H1 (cell line): ENCODE results near the gene BPIFB4. TPM values are rescaled to one million over a fixed set of nuclear protein-coding genes. Genes with fewer than 3 reads are reported as not detected.

Source experiments
- CTCF ChIA-PET: fragments of 300-600 bp; sonication (Branson Sonifier 250); formaldehyde crosslinking; loops from one replicate; lab custom pipeline; 2021; ENCODE audit not compliant: partially characterized antibody; lab: Charles Lee
- POLR2A ChIA-PET: fragments of 300-600 bp; sonication (Branson Sonifier 250); formaldehyde crosslinking; loops from one replicate; lab custom pipeline; 2021; ENCODE audit warnings: inconsistent platforms; ENCODE audit not compliant: partially characterized antibody; lab: Charles Lee
- DNase-seq, 2 experiments: peaks; one replicate each; pipeline versions ENCODE4 v3.0.0 to v3.0.0-alpha.2; 2010 to 2022; ENCODE audit warnings: low spot score in 2 of 2, low read depth in 1 of 2, mixed read lengths in 1 of 2
- FAIRE-seq: peaks from 2 replicates; lab custom pipeline; 2011; peaks lifted over from hg19 to GRCh38; lab: Jason Lieb, UNC
- H2AFZ ChIP-seq: 2 replicates; pipeline ENCODE4 v1.8.1; 2012; ENCODE audit warnings: low read length, inconsistent platforms
- H2AK5ac ChIP-seq: 2 replicates; pipeline ENCODE4 v1.6.1; 2013; ENCODE audit warnings: low read depth, low read length
- H2BK120ac ChIP-seq: replicated peaks from 2 replicates; pipeline ENCODE3; 2013; ENCODE audit warnings: low read depth, low read length, inconsistent platforms
- H2BK12ac ChIP-seq: 2 replicates; pipeline ENCODE4 v1.6.1; 2013; ENCODE audit warnings: low read depth, low read length
- H2BK15ac ChIP-seq: 2 replicates; pipeline ENCODE4 v1.6.1; 2013; ENCODE audit warnings: low read length
- H2BK20ac ChIP-seq: 2 replicates; pipeline ENCODE4 v1.6.1; 2013; ENCODE audit warnings: low read length
- H2BK5ac ChIP-seq: 2 replicates; pipeline ENCODE4 v1.6.1; 2013; ENCODE audit warnings: low read depth, low read length
- H3K14ac ChIP-seq: 2 replicates; pipeline ENCODE4 v1.6.1; 2013; ENCODE audit warnings: inconsistent platforms; ENCODE audit not compliant: insufficient read length
- H3K18ac ChIP-seq: 2 replicates; pipeline ENCODE4 v1.6.1; 2013; ENCODE audit warnings: low read length; ENCODE audit errors: extremely low read depth
- H3K23ac ChIP-seq: 2 replicates; pipeline ENCODE4 v1.6.1; 2013; ENCODE audit warnings: inconsistent platforms; ENCODE audit not compliant: insufficient read length
- H3K23me2 ChIP-seq: 2 replicates; pipeline ENCODE4 v1.6.1; 2013; ENCODE audit warnings: low read depth, low read length
- H3K27ac ChIP-seq: 2 replicates; pipeline ENCODE4 v1.6.1; 2011; ENCODE audit warnings: low read depth, low read length, inconsistent platforms
- H3K27me3 ChIP-seq, 4 experiments: replicated peaks in 1 of 4; 1 replicate in 1 of 4; 2 replicates in 3 of 4; pipeline versions ENCODE4 v1.6.1 to v1.8.1; 2011 to 2013; ENCODE audit warnings: low read length in 3 of 4, mild to moderate bottlenecking in 3 of 4, inconsistent platforms in 2 of 4, mixed read lengths in 2 of 4, moderate library complexity in 1 of 4; ENCODE audit not compliant: control insufficient read depth in 3 of 4, insufficient read depth in 3 of 4; ENCODE audit errors: extremely low read depth in 1 of 4
- H3K36me3 ChIP-seq, 4 experiments: 2 replicates each; pipeline versions ENCODE4 v1.6.1 to v1.8.1; 2011 to 2013; ENCODE audit warnings: mild to moderate bottlenecking in 4 of 4, low read length in 3 of 4, moderate library complexity in 2 of 4, control low read depth in 1 of 4, inconsistent platforms in 1 of 4; ENCODE audit not compliant: insufficient read depth in 4 of 4, control insufficient read depth in 2 of 4
- H3K4ac ChIP-seq: replicated peaks from 2 replicates; pipeline ENCODE3; 2013; ENCODE audit warnings: low read length, low read depth, mixed read lengths, inconsistent platforms; ENCODE audit not compliant: insufficient read length
- H3K4me1 ChIP-seq, 4 experiments: replicated peaks in 1 of 4; 1 replicate in 1 of 4; 2 replicates in 3 of 4; pipeline versions ENCODE4 v1.6.1 to v1.8.1; 2011 to 2013; ENCODE audit warnings: low read length in 3 of 4, inconsistent platforms in 2 of 4, mixed read lengths in 1 of 4; ENCODE audit not compliant: insufficient read depth in 4 of 4, control insufficient read depth in 3 of 4
- H3K4me2 ChIP-seq, 2 experiments: 2 replicates each; pipeline versions ENCODE4 v1.6.1 to v1.8.1; 2011 to 2013; ENCODE audit warnings: low read depth in 2 of 2, low read length in 2 of 2, control low read depth in 1 of 2, inconsistent platforms in 1 of 2, mild to moderate bottlenecking in 1 of 2; ENCODE audit not compliant: insufficient read depth in 1 of 2
- H3K4me3 ChIP-seq, 4 experiments: fragments of 200-600, 300-600 bp in 1 of 4; sonication (generic), shearing (Covaris generic), sonication (Bioruptor Twin) in 1 of 4; 2 replicates each; pipeline versions ENCODE4 v1.5.1 to v1.8.1; 2011 to 2016; ENCODE audit warnings: low read length in 4 of 4, low read depth in 3 of 4, control low read depth in 2 of 4, inconsistent platforms in 2 of 4, mild to moderate bottlenecking in 2 of 4, mixed read lengths in 1 of 4, moderate library complexity in 1 of 4; ENCODE audit not compliant: insufficient read depth in 2 of 4; ENCODE audit errors: extremely low read depth in 1 of 4
- H3K56ac ChIP-seq: replicated peaks from 2 replicates; pipeline ENCODE3; 2013; ENCODE audit warnings: low read depth, mild to moderate bottlenecking, mixed read lengths, low read length, inconsistent platforms; ENCODE audit not compliant: insufficient read length
- H3K79me1 ChIP-seq: 2 replicates; pipeline ENCODE4 v1.6.1; 2013; ENCODE audit warnings: low read depth, low read length, control low read depth
- H3K79me2 ChIP-seq, 2 experiments: 2 replicates each; pipeline versions ENCODE4 v1.6.1 to v1.8.1; 2012 to 2013; ENCODE audit warnings: low read length in 2 of 2, mild to moderate bottlenecking in 2 of 2, inconsistent platforms in 1 of 2; ENCODE audit not compliant: insufficient read depth in 2 of 2, control insufficient read depth in 1 of 2
- H3K9ac ChIP-seq, 4 experiments: replicated peaks in 1 of 4; 1 replicate in 1 of 4; 2 replicates in 3 of 4; pipeline versions ENCODE4 v1.6.1 to v1.8.1; 2011 to 2013; ENCODE audit warnings: low read depth in 3 of 4, low read length in 3 of 4, control low read depth in 2 of 4, mild to moderate bottlenecking in 2 of 4, moderate library complexity in 2 of 4, inconsistent platforms in 1 of 4; ENCODE audit errors: extremely low read depth in 1 of 4
- H3K9me3 ChIP-seq, 2 experiments: 2 replicates each; pipeline versions ENCODE4 v1.6.1 to v1.8.1; 2012 to 2013; ENCODE audit warnings: mild to moderate bottlenecking in 2 of 2, moderate library complexity in 2 of 2, control low read depth in 1 of 2, inconsistent platforms in 1 of 2, low read depth in 1 of 2, low read length in 1 of 2, mixed read lengths in 1 of 2; ENCODE audit not compliant: insufficient read depth in 2 of 2
- H4K20me1 ChIP-seq, 2 experiments: replicated peaks in 1 of 2; 2 replicates each; pipeline versions ENCODE3 to v1.8.1; 2011 to 2013; ENCODE audit warnings: inconsistent platforms in 2 of 2, low read length in 2 of 2, mild to moderate bottlenecking in 1 of 2; ENCODE audit not compliant: insufficient read depth in 2 of 2, control insufficient read depth in 1 of 2
- H4K5ac ChIP-seq: 2 replicates; pipeline ENCODE4 v1.6.1; 2013; ENCODE audit warnings: low read length, low read depth, mixed read lengths, inconsistent platforms; ENCODE audit not compliant: insufficient read length
- H4K8ac ChIP-seq: 2 replicates; pipeline ENCODE4 v1.8.0; 2013; ENCODE audit warnings: mild to moderate bottlenecking, moderate library complexity, low read length, inconsistent platforms; ENCODE audit not compliant: insufficient read depth; ENCODE audit errors: extremely low read depth
- H4K91ac ChIP-seq: replicated peaks from 2 replicates; pipeline ENCODE3; 2013; ENCODE audit warnings: low read length, mixed read lengths, inconsistent platforms; ENCODE audit not compliant: insufficient read length
- BACH1 ChIP-seq: IDR thresholded peaks from 2 replicates; pipeline ENCODE4 v1.6.1; 2012; ENCODE audit warnings: low read length, improper control_type of control experiment
- BCL11A ChIP-seq, 2 experiments: IDR thresholded peaks; one replicate each; pipeline ENCODE4 v1.6.1; 2011; ENCODE audit warnings: low read depth in 2 of 2, low read length in 2 of 2, mild to moderate bottlenecking in 2 of 2
- CHD1 ChIP-seq: IDR thresholded peaks from 2 replicates; pipeline ENCODE4 v1.6.1; 2012; ENCODE audit warnings: low read depth, low read length, improper control_type of control experiment
- CHD2 ChIP-seq: IDR thresholded peaks from 2 replicates; pipeline ENCODE4 v1.6.1; 2012; ENCODE audit warnings: low read length, improper control_type of control experiment
- CREB1 ChIP-seq: IDR thresholded peaks from 2 replicates; pipeline ENCODE4 v1.6.1; 2012; ENCODE audit warnings: inconsistent platforms
- GTF2F1 ChIP-seq: IDR thresholded peaks from 2 replicates; pipeline ENCODE4 v1.6.1; 2012; ENCODE audit warnings: low read depth, low read length, improper control_type of control experiment, borderline replicate concordance
- NANOG ChIP-seq: IDR thresholded peaks from 2 replicates; pipeline ENCODE4 v1.6.1; 2011; ENCODE audit warnings: low read length, low read depth, mild to moderate bottlenecking, inconsistent platforms; ENCODE audit not compliant: insufficient read depth, poor library complexity, severe bottlenecking
- RFX5 ChIP-seq: IDR thresholded peaks from 2 replicates; pipeline ENCODE4 v1.6.1; 2011; ENCODE audit warnings: low read depth, low read length, improper control_type of control experiment, borderline replicate concordance
- TAF1 ChIP-seq: IDR thresholded peaks from 2 replicates; pipeline ENCODE4 v1.6.1; 2011; ENCODE audit warnings: mild to moderate bottlenecking, low read depth, low read length
- WGBS, 2 experiments: shearing (Covaris generic) in 1 of 2; methylation state at CpG; one replicate each; pipeline versions ENCODE4 v1.1.6 to v1.1.7; 2013 to 2015; ENCODE audit warnings: low lambda C conversion rate in 2 of 2, mixed read lengths in 2 of 2, inconsistent platforms in 1 of 2, low coverage in 1 of 2, missing lambda C conversion rate in 1 of 2; ENCODE audit not compliant: insufficient replicate concordance in 2 of 2, insufficient coverage in 1 of 2, insufficient read length in 1 of 2; ENCODE audit errors: extremely low coverage in 1 of 2, missing lambda C conversion rate in 1 of 2; 5-methylcytosine and 5-hydroxymethylcytosine counted together
- polyA plus RNA-seq, 7 experiments: library from polyadenylated mRNA; depleted of rRNA in 3 of 7; stranded (reverse) in 5 of 7; unstranded in 2 of 7; fragments of >200 nt in 5 of 7; fragments of 200-250 nt in 2 of 7; gene quantifications; 1 replicate in 5 of 7; 2 replicates in 1 of 7; 4 replicates in 1 of 7; pipeline versions ENCODE4 v1.2.1 to v1.2.3, GENCODE V29; 2011 to 2013; ENCODE audit warnings: missing spikeins in 2 of 7, mixed read lengths in 2 of 7
- total RNA-seq: library from RNA; stranded (reverse); fragmentation: NEBNext Ultra II Directional; extraction: Animal tissue kit (Norgen Biotek cat#: 25700); gene quantifications from 2 replicates; pipeline ENCODE4 v1.2.1, GENCODE V29; 2021

Gene BPIFB4
- total and polyA plus RNA-seq, 2 of the 8 experiments (the other 6 are each of a cell fraction or from before 2014, with no cell fraction given), result not detected

- Histone ChIP-seq H3K14ac (no peak overlapping the region), H3K4me3 (no peak overlapping the region), H4K5ac (no peak overlapping the region), H3K4me2 (no peak overlapping the region), H2BK15ac (no peak overlapping the region), H3K23me2 (peaks cover 5% of the 10 kb centered on the region; the same call in 1 of the 2 replicates), H3K9ac (no peak overlapping the region), H3K36me3 (no peaks in the 10 kb centered on the region), H3K23ac (no peak overlapping the region), H3K4ac (no peak overlapping the region), H3K56ac (no peak overlapping the region), H3K4me1 (no peaks in the 10 kb centered on the region), H3K27ac (no peak overlapping the region), H4K91ac (no peak overlapping the region), H2BK120ac (no peak overlapping the region), H3K18ac (no peak overlapping the region), H2BK12ac (no peak overlapping the region), H4K20me1 (peaks cover 0 to 3% of the 10 kb centered on the region in 2 experiments), H3K79me1 (no peaks in the 10 kb centered on the region), H3K9me3 (no peaks in the 10 kb centered on the region), H4K8ac (no peak overlapping the region), H2AFZ (no peak overlapping the region), H3K27me3 (no peaks in the 10 kb centered on the region), H2BK5ac (no peak overlapping the region), H2BK20ac (no peak overlapping the region), H2AK5ac (no peak overlapping the region), H3K79me2 (no peaks in the 10 kb centered on the region)
- TF ChIP-seq RFX5 (no peak), BACH1 (no peak), NANOG (no peak), TAF1 (no peak), CHD1 (no peak), BCL11A (IDR thresholded peaks at IDR 0.05; ENCODE audit: low read depth in 2 of 2, low read length in 2 of 2) (no peak), CHD2 (no peak), CREB1 (no peak), GTF2F1 (no peak)
- FAIRE-seq (no peak), DNase-seq (no peak)
- ChIA-PET CTCF (interaction anchor here (0.6 to 1.6 kb wide), 6 partner anchors 12 to 121 kb away, joined by 3 to 4 read pairs (median 3); partner anchors contain the start of gene SUN5), POLR2A (no interaction called here)
- WGBS, 2 experiments, result 83% methylated on average over 9 of the region's 9 CpGs; no CpG with 5 or more reads in 1 of the 2 experiments
Observed at GRCh38 chr20:33030076-33030475, 49.4 kb upstream of the BPIFB4 start.
